ENCODE data around the gene HSPA8.

Gene HSPA8

DNA sequence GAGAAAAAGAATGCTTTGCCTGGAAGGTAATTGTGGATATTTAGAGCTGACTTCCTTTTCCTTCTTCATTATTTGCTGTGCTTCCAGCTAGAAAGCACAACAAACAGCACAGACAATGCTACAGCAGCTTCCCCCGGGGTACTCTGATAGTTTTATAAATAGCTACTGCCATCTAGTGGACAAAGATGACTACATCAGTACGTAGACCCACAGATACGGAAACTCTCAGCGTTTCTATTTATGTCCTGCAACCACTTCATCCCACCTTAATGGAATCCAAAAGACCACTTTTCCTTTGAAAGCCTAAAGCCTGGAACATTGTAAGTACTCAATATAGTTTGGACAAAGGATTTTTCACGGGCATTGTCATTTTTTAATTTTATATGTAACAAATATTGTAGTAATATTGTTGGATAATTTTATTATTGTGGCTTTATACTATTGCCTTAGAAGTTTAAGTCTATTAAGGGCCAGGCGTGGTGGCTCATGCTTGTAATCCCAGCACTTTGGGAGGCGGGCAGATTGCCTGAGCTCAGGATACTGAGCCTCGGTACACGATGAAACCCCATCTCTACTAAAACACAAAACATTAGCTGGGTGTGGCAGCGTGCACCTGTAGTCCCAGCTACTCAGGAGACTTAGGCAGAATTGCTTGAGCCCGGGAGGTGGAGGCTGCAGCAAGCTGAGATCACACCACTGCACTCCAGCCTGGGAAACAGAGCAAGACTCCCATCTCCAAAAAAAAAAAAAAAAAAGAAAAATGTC, 7.5 kb downstream of the HSPA8 start:
- H3K4me3 ChIP-seq (ENCODE audit: low read length): no peak overlapping the region
- TF ChIP-seq, protein P1, sequence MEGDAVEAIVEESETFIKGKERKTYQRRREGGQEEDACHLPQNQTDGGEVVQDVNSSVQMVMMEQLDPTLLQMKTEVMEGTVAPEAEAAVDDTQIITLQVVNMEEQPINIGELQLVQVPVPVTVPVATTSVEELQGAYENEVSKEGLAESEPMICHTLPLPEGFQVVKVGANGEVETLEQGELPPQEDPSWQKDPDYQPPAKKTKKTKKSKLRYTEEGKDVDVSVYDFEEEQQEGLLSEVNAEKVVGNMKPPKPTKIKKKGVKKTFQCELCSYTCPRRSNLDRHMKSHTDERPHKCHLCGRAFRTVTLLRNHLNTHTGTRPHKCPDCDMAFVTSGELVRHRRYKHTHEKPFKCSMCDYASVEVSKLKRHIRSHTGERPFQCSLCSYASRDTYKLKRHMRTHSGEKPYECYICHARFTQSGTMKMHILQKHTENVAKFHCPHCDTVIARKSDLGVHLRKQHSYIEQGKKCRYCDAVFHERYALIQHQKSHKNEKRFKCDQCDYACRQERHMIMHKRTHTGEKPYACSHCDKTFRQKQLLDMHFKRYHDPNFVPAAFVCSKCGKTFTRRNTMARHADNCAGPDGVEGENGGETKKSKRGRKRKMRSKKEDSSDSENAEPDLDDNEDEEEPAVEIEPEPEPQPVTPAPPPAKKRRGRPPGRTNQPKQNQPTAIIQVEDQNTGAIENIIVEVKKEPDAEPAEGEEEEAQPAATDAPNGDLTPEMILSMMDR (IDR thresholded peaks at IDR 0.05; ENCODE audit: low read depth, low read length, poor library complexity, severe bottlenecking): peak; percentile 65
- TF ChIP-seq EZH2phosphoT487 (IDR thresholded peaks at IDR 0.05; ENCODE audit: borderline replicate concordance, low read length): no peak
- no peaks in the 10 kb centered on the region for H3K27me3 ChIP-seq (ENCODE audit: control insufficient read depth, low read length)
- no peaks in the 10 kb centered on the region for H3K9me3 ChIP-seq (ENCODE audit: control insufficient read depth, insufficient read depth, low read length)
- peaks cover 27% of the 10 kb centered on the region for H3K4me1 ChIP-seq (ENCODE audit: control insufficient read depth, low read length)
- peaks cover 64% of the 10 kb centered on the region for H3K36me3 ChIP-seq (ENCODE audit: control insufficient read depth, low read length)
- H3K79me2 ChIP-seq (ENCODE audit: control insufficient read depth, low read length): peaks cover 17% of the 10 kb centered on the region
- H3K9me2 ChIP-seq (replicated peaks; ENCODE audit: control insufficient read depth, low read length): no peaks in the 10 kb centered on the region
- H3K27ac ChIP-seq (ENCODE audit: low read depth, low read length): peak overlapping the region; percentile 35
- H3F3A ChIP-seq (ENCODE audit: control insufficient read depth, insufficient read depth): peaks cover 74% of the 10 kb centered on the region
- peaks cover 11% of the 10 kb centered on the region for H4K20me1 ChIP-seq (ENCODE audit: control insufficient read depth, insufficient read depth, low read depth, low read length)
- no peak overlapping the region for H3K4me2 ChIP-seq (ENCODE audit: low read length)

DNA sequence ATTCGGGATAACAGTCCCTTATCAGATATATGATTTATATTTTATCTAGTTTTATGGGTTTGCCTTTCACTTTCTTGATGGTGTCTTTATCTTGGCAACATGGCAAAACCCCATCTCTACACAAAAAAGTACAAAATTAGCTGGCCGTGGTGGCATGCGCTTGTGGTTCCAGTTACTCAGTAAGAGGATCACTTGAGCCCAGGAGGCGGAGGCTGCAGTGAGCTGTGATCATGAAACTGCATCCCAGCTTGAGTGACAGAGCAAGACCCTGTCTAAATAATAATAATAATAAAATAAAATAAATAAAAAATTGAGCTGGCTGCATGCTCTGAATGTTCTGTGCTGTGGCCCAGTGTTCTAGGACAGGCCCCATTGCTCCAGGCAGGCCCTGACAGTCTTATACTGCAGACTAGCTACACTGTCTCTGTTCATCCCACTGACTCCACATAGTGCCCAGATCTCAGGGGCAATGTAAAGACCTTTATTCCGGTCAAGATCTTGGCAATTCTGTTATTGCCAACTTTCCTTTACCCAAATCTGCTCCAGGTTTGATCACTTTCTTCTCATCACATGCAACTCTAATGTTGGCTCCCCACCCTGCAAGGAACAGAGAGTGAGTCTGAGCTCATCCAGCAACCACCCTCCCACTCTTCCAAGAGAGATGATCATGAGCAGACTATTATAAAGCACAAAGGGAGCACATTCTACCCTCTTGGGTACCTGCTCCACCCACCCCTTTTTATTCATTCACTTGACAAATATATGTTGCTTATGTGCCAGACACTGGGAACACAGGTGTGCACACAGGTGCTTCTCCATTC, 8.8 kb downstream of the HSPA8 start:
- Histone ChIP-seq H3F3A (ENCODE audit: control insufficient read depth, insufficient read depth) (peaks cover 60% of the 10 kb centered on the region), H4K20me1 (ENCODE audit: control insufficient read depth, insufficient read depth, low read depth, low read length) (peaks cover 5% of the 10 kb centered on the region), H3K9me2 (replicated peaks; ENCODE audit: control insufficient read depth, low read length) (no peaks in the 10 kb centered on the region), H3K4me2 (ENCODE audit: low read length) (no peak overlapping the region), H3K9me3 (ENCODE audit: control insufficient read depth, insufficient read depth, low read length) (no peaks in the 10 kb centered on the region), H3K27me3 (ENCODE audit: control insufficient read depth, low read length) (no peaks in the 10 kb centered on the region), H3K36me3 (ENCODE audit: control insufficient read depth, low read length) (peaks cover 50% of the 10 kb centered on the region), H3K27ac (ENCODE audit: low read depth, low read length) (no peak overlapping the region), H3K79me2 (ENCODE audit: control insufficient read depth, low read length) (peaks cover 3% of the 10 kb centered on the region; the same call in 1 of the 2 replicates), H3K4me1 (ENCODE audit: control insufficient read depth, low read length) (peaks cover 13% of the 10 kb centered on the region), H3K4me3 (ENCODE audit: low read length) (no peak overlapping the region)
- TF ChIP-seq, protein P1 (IDR thresholded peaks at IDR 0.05; ENCODE audit: low read depth, low read length, poor library complexity, severe bottlenecking): no peak
- TF ChIP-seq EZH2phosphoT487 (IDR thresholded peaks at IDR 0.05; ENCODE audit: borderline replicate concordance, low read length): no peak

- Histone ChIP-seq H3K9me2 (replicated peaks; ENCODE audit: control insufficient read depth, low read length) (no peaks in the 10 kb centered on the region), H3K4me3 (ENCODE audit: low read length) (no peak overlapping the region), H3K9me3 (ENCODE audit: control insufficient read depth, insufficient read depth, low read length) (no peaks in the 10 kb centered on the region), H3K79me2 (ENCODE audit: control insufficient read depth, low read length) (no peaks in the 10 kb centered on the region), H3K27ac (ENCODE audit: low read depth, low read length) (no peak overlapping the region), H3K27me3 (ENCODE audit: control insufficient read depth, low read length) (no peaks in the 10 kb centered on the region), H3K4me1 (ENCODE audit: control insufficient read depth, low read length) (peaks cover 5% of the 10 kb centered on the region; the same call in 1 of the 2 replicates), H3K36me3 (ENCODE audit: control insufficient read depth, low read length) (peaks cover 35% of the 10 kb centered on the region), H3K4me2 (ENCODE audit: low read length) (no peak overlapping the region), H4K20me1 (ENCODE audit: control insufficient read depth, insufficient read depth, low read depth, low read length) (no peaks in the 10 kb centered on the region), H3F3A (ENCODE audit: control insufficient read depth, insufficient read depth) (peaks cover 45% of the 10 kb centered on the region)
- TF ChIP-seq, protein P1 (IDR thresholded peaks at IDR 0.05; ENCODE audit: low read depth, low read length, poor library complexity, severe bottlenecking): no peak
- TF ChIP-seq EZH2phosphoT487 (IDR thresholded peaks at IDR 0.05; ENCODE audit: borderline replicate concordance, low read length): no peak
Measured at GRCh38 chr11:123051634-123052033, 10.3 kb downstream of the HSPA8 start.
